CD4-positive, alpha-beta memory T cell (primary cell): ENCODE results near the gene TRPC4. TPM values are rescaled to one million over a fixed set of nuclear protein-coding genes. Genes with fewer than 3 reads are reported as not detected.

Source experiments
- CTCF ChIA-PET: fragments of 350-600 bp; sonication (Branson Sonifier 250); formaldehyde crosslinking; loops from one replicate; lab custom pipeline; 2021; ENCODE audit warnings: inconsistent platforms; ENCODE audit not compliant: partially characterized antibody; lab: Charles Lee
- POLR2A ChIA-PET: fragments of 350-600 bp; sonication (Branson Sonifier 250); formaldehyde crosslinking; loops from one replicate; lab custom pipeline; 2021; ENCODE audit not compliant: partially characterized antibody; lab: Charles Lee
- DNase-seq, 5 donors: peaks; one replicate each; pipeline versions ENCODE4 v3.0.0 to v3.0.0-alpha.2; 2020 to 2022; ENCODE audit warnings: mixed read lengths in 1 of 5
- H3K27ac ChIP-seq: one replicate; pipeline ENCODE4 v1.7.0; 2013; ENCODE audit warnings: low read depth, low read length
- H3K27me3 ChIP-seq: 2 replicates; pipeline ENCODE4 v1.7.0; 2013; ENCODE audit warnings: mild to moderate bottlenecking, low read length, moderate library complexity; ENCODE audit not compliant: insufficient read depth
- H3K36me3 ChIP-seq: 2 replicates; pipeline ENCODE4 v1.7.0; 2013; ENCODE audit warnings: mild to moderate bottlenecking, low read length, moderate library complexity; ENCODE audit not compliant: insufficient read depth
- H3K4me1 ChIP-seq: 2 replicates; pipeline ENCODE4 v1.7.0; 2013; ENCODE audit warnings: mild to moderate bottlenecking, low read length, moderate library complexity; ENCODE audit not compliant: insufficient read depth
- H3K4me3 ChIP-seq, 2 donors: one replicate each; pipeline ENCODE4 v1.7.0; 2013; ENCODE audit warnings: low read length in 2 of 2, mild to moderate bottlenecking in 1 of 2
- H3K9me3 ChIP-seq, 2 donors: one replicate each; pipeline ENCODE4 v1.7.0; 2013; ENCODE audit warnings: low read length in 2 of 2, control low read depth in 1 of 2; ENCODE audit not compliant: control insufficient read depth in 1 of 2
- H3K27ac Mint-ChIP-seq, 7 donors: one replicate each; pipeline ENCODE4 v1.8.0; 2020 to 2021; ENCODE audit warnings: mixed read lengths in 7 of 7, mild to moderate bottlenecking in 6 of 7, inconsistent platforms in 3 of 7, moderate library complexity in 3 of 7
- H3K27me3 Mint-ChIP-seq, 2 donors: one replicate each; pipeline ENCODE4 v1.8.0; 2020 to 2021; ENCODE audit warnings: mixed read lengths in 2 of 2
- H3K36me3 Mint-ChIP-seq, 2 donors: one replicate each; pipeline ENCODE4 v1.8.0; 2020 to 2021; ENCODE audit warnings: mixed read lengths in 2 of 2, inconsistent platforms in 1 of 2, mild to moderate bottlenecking in 1 of 2
- H3K4me1 Mint-ChIP-seq, 4 donors: one replicate each; pipeline ENCODE4 v1.8.0; 2020 to 2021; ENCODE audit warnings: mixed read lengths in 4 of 4, mild to moderate bottlenecking in 1 of 4
- H3K4me3 Mint-ChIP-seq, 8 donors: one replicate each; pipeline ENCODE4 v1.8.0; 2020 to 2021; ENCODE audit warnings: mixed read lengths in 8 of 8, mild to moderate bottlenecking in 7 of 8, moderate library complexity in 6 of 8, inconsistent platforms in 3 of 8
- H3K9me3 Mint-ChIP-seq, 8 donors: one replicate each; pipeline ENCODE4 v1.8.0; 2020 to 2021; ENCODE audit warnings: mixed read lengths in 8 of 8, mild to moderate bottlenecking in 5 of 8, inconsistent platforms in 3 of 8, moderate library complexity in 1 of 8
- intact Hi-C: fragments of 100-400 bp; cut with micrococcal nuclease; formaldehyde crosslinking; loops from one replicate; pipeline ENCODE4 v1.15.1; 2023
- polyA plus RNA-seq, 2 donors: library from polyadenylated mRNA; unstranded; fragments of 300-500 nt; fragmentation: Illumina TruSeq; gene quantifications; one replicate each; pipeline ENCODE4 v1.2.3, GENCODE V29; 2021
- total RNA-seq, 2 experiments: library from RNA; stranded (reverse); gene quantifications; one replicate each; pipeline ENCODE4 v1.2.3, GENCODE V29; 2021

Gene TRPC4
- total and polyA plus RNA-seq, 4 experiments from 2014 or later, result not detected

GRCh38 chr13:37753776-37754175, 115.8 kb downstream of the TRPC4 start:
- intact Hi-C loops, result no loop called here
- H3K9me3 Mint-ChIP-seq, result peaks cover 0 to 4% (median 0%) of the 10 kb centered on the region in 8 donors
- Histone ChIP-seq H3K4me1 (no peaks in the 10 kb centered on the region), H3K4me3 (no peak overlapping the region), H3K27me3 (no peaks in the 10 kb centered on the region), H3K27ac (no peak overlapping the region), H3K36me3 (no peaks in the 10 kb centered on the region), H3K9me3 (no peaks in the 10 kb centered on the region)
- DNase-seq, result no peak
- H3K4me1 Mint-ChIP-seq, result no peaks in the 10 kb centered on the region
- POLR2A ChIA-PET, result no interaction called here
- no peaks in the 10 kb centered on the region for H3K36me3 Mint-ChIP-seq
- no peak overlapping the region for H3K27ac Mint-ChIP-seq
- CTCF ChIA-PET, result no interaction called here
- no peaks in the 10 kb centered on the region for H3K27me3 Mint-ChIP-seq
- no peak overlapping the region for H3K4me3 Mint-ChIP-seq

- Histone ChIP-seq H3K36me3 (no peaks in the 10 kb centered on the region), H3K4me3 (no peak overlapping the region), H3K4me1 (no peaks in the 10 kb centered on the region), H3K27ac (no peak overlapping the region), H3K27me3 (no peaks in the 10 kb centered on the region), H3K9me3 (no peaks in the 10 kb centered on the region)
- H3K4me1 Mint-ChIP-seq, result no peaks in the 10 kb centered on the region
- no peak overlapping the region for H3K4me3 Mint-ChIP-seq
- peaks cover 0 to 6% (median 0%) of the 10 kb centered on the region in 8 donors for H3K9me3 Mint-ChIP-seq
- ChIA-PET CTCF (no interaction called here), POLR2A (no interaction called here)
- no peaks in the 10 kb centered on the region for H3K36me3 Mint-ChIP-seq
- no peak overlapping the region for H3K27ac Mint-ChIP-seq
- intact Hi-C loops, result no loop called here
- H3K27me3 Mint-ChIP-seq, result no peaks in the 10 kb centered on the region
- DNase-seq, result no peak
These were observed 117.4 kb downstream of the TRPC4 start for GRCh38 chr13:37752146-37752545.

GRCh38 chr13:37751025-37751424, 118.5 kb downstream of the TRPC4 start:
- H3K4me3 ChIP-seq, result no peak overlapping the region
- CTCF ChIA-PET, result no interaction called here
- H3K36me3 Mint-ChIP-seq, result no peaks in the 10 kb centered on the region
- no peak overlapping the region for H3K27ac ChIP-seq
- no peaks in the 10 kb centered on the region for H3K27me3 Mint-ChIP-seq
- POLR2A ChIA-PET, result no interaction called here
- H3K9me3 Mint-ChIP-seq, result peaks cover 0 to 6% (median under 1%) of the 10 kb centered on the region in 8 donors
- no peaks in the 10 kb centered on the region for H3K36me3 ChIP-seq
- intact Hi-C loops, result no loop called here
- no peaks in the 10 kb centered on the region for H3K4me1 ChIP-seq
- H3K27me3 ChIP-seq, result no peaks in the 10 kb centered on the region
- no peak overlapping the region for H3K4me3 Mint-ChIP-seq
- H3K4me1 Mint-ChIP-seq, result no peaks in the 10 kb centered on the region
- H3K9me3 ChIP-seq, result no peaks in the 10 kb centered on the region
- H3K27ac Mint-ChIP-seq, result no peak overlapping the region
- DNase-seq, result no peak

- no peaks in the 10 kb centered on the region for H3K27me3 Mint-ChIP-seq
- Histone ChIP-seq H3K27me3 (no peaks in the 10 kb centered on the region), H3K9me3 (no peaks in the 10 kb centered on the region), H3K27ac (no peak overlapping the region), H3K4me1 (no peaks in the 10 kb centered on the region), H3K4me3 (no peak overlapping the region), H3K36me3 (no peaks in the 10 kb centered on the region)
- H3K4me1 Mint-ChIP-seq, result no peaks in the 10 kb centered on the region
- intact Hi-C loops, result no loop called here
- H3K36me3 Mint-ChIP-seq, result no peaks in the 10 kb centered on the region
- no peak for DNase-seq
- H3K4me3 Mint-ChIP-seq, result no peak overlapping the region
- CTCF ChIA-PET, result no interaction called here
- H3K27ac Mint-ChIP-seq, result no peak overlapping the region
- peaks cover 0 to 6% (median under 1%) of the 10 kb centered on the region in 8 donors for H3K9me3 Mint-ChIP-seq
- POLR2A ChIA-PET, result no interaction called here
These were observed 120.7 kb downstream of the TRPC4 start for GRCh38 chr13:37748913-37749312.

DNA sequence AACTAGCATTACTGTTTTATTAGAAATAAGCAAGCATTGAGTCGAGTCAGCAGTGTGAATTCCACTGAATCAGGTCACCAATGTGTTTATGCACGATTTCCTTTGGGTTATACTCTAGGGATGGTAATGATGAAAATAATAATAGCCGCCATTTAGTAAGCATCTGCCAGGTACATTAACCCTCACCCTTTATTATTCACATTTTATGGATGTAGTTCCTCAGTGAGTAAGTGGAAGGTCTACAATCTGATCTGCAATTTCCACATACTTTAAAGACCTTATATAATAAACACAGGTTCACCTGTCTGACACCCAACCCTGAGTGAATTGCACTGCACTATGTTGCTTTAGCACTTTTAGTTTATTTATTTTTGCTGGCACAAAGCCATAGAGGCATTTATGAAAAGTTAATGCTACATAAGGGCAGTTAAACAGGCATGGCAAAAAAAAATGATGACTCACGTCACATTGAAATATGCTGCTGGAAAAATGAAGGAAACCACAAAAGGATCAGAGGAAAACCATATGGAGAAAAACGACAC, 122.4 kb downstream of the TRPC4 start:
- Mint-ChIP-seq H3K27me3 (no peaks in the 10 kb centered on the region), H3K27ac (no peak overlapping the region), H3K9me3 (peaks cover 0 to 6% (median under 1%) of the 10 kb centered on the region in 8 donors), H3K36me3 (no peaks in the 10 kb centered on the region), H3K4me1 (no peaks in the 10 kb centered on the region), H3K4me3 (no peak overlapping the region)
- Histone ChIP-seq H3K27me3 (no peaks in the 10 kb centered on the region), H3K4me1 (no peaks in the 10 kb centered on the region), H3K27ac (no peak overlapping the region), H3K4me3 (no peak overlapping the region), H3K9me3 (no peaks in the 10 kb centered on the region), H3K36me3 (no peaks in the 10 kb centered on the region)
- POLR2A ChIA-PET, result no interaction called here
- intact Hi-C loops, result no loop called here
- CTCF ChIA-PET, result no interaction called here
- no peak for DNase-seq

GRCh38 chr13:37741536-37741935, 128.0 kb downstream of the TRPC4 start:
- no peaks in the 10 kb centered on the region for H3K9me3 ChIP-seq
- DNase-seq, result no peak
- H3K4me3 ChIP-seq, result no peak overlapping the region
- intact Hi-C loops, result no loop called here
- H3K4me1 Mint-ChIP-seq, result no peaks in the 10 kb centered on the region
- H3K27me3 ChIP-seq, result no peaks in the 10 kb centered on the region
- no peak overlapping the region for H3K27ac ChIP-seq
- no peak overlapping the region for H3K27ac Mint-ChIP-seq
- no peaks in the 10 kb centered on the region for H3K36me3 ChIP-seq
- no peaks in the 10 kb centered on the region for H3K4me1 ChIP-seq
- H3K9me3 Mint-ChIP-seq, result peaks cover 0 to 5% (median 2%) of the 10 kb centered on the region in 8 donors
- ChIA-PET CTCF (no interaction called here), POLR2A (no interaction called here)
- no peaks in the 10 kb centered on the region for H3K27me3 Mint-ChIP-seq
- H3K36me3 Mint-ChIP-seq, result no peaks in the 10 kb centered on the region
- no peak overlapping the region for H3K4me3 Mint-ChIP-seq

- H3K4me1 Mint-ChIP-seq, result no peaks in the 10 kb centered on the region
- no peaks in the 10 kb centered on the region for H3K36me3 Mint-ChIP-seq
- Histone ChIP-seq H3K4me1 (no peaks in the 10 kb centered on the region), H3K27me3 (no peaks in the 10 kb centered on the region), H3K9me3 (no peaks in the 10 kb centered on the region), H3K27ac (no peak overlapping the region), H3K36me3 (no peaks in the 10 kb centered on the region), H3K4me3 (no peak overlapping the region)
- intact Hi-C loops, result no loop called here
- peaks cover 0 to 7% (median under 1%) of the 10 kb centered on the region in 8 donors for H3K9me3 Mint-ChIP-seq
- DNase-seq, result no peak
- H3K27ac Mint-ChIP-seq, result no peak overlapping the region
- H3K27me3 Mint-ChIP-seq, result no peaks in the 10 kb centered on the region
- ChIA-PET POLR2A (no interaction called here), CTCF (no interaction called here)
- no peak overlapping the region for H3K4me3 Mint-ChIP-seq
These were observed 133.5 kb downstream of the TRPC4 start for GRCh38 chr13:37736045-37736444.

DNA sequence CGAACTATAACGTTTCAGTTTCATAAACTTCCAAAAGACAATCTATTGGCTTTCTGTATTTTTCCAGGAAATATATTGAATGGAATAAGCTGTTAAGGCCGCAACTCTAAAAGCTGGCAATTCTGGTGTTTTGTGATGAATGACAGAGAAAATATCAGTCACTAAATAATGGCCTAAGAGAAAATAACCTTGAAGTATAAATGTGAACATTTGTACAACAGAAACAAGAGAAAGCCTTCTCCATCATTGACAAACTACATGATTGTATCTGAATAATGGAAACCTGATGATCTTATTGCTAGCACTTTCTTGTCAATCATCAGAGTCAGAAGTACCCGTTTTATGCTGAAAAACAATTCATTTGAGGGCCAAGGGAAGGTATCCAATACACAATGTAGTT, 134.3 kb downstream of the TRPC4 start:
- Histone ChIP-seq H3K4me1 (no peaks in the 10 kb centered on the region), H3K27ac (no peak overlapping the region), H3K9me3 (no peaks in the 10 kb centered on the region), H3K4me3 (no peak overlapping the region), H3K36me3 (no peaks in the 10 kb centered on the region), H3K27me3 (no peaks in the 10 kb centered on the region)
- CTCF ChIA-PET, result no interaction called here
- no peaks in the 10 kb centered on the region for H3K4me1 Mint-ChIP-seq
- H3K36me3 Mint-ChIP-seq, result no peaks in the 10 kb centered on the region
- H3K27me3 Mint-ChIP-seq, result no peaks in the 10 kb centered on the region
- POLR2A ChIA-PET, result no interaction called here
- no peak overlapping the region for H3K4me3 Mint-ChIP-seq
- DNase-seq, result no peak
- H3K27ac Mint-ChIP-seq, result no peak overlapping the region
- H3K9me3 Mint-ChIP-seq, result peaks cover 0 to 7% (median under 1%) of the 10 kb centered on the region in 8 donors
- intact Hi-C loops, result no loop called here
